ENCODE data around the gene ST6GALNAC3.

ST6GALNAC3 gene

DNA sequence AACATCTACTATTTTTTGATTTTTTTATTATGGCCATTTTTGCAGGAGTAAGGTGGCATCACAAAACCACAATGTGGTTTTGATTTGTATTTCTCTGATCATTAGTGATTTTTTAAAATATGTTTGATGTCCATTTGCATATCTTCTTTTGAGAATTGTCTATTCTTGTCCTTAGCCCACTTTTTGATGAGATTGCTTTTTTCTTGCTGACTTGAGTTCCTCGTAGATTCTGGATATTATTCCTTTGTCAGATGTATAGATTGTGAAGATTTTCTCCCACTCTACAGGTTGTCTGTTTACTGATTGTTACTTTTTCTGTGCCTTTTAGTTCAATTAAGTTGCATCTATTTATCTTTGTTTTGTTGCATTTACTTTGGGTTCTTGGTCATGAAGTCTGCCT is 375.7 kb downstream of the ST6GALNAC3 start:
- H3K36me3 ChIP-seq: no peaks in the 10 kb centered on the region
- TF ChIP-seq, protein P1, sequence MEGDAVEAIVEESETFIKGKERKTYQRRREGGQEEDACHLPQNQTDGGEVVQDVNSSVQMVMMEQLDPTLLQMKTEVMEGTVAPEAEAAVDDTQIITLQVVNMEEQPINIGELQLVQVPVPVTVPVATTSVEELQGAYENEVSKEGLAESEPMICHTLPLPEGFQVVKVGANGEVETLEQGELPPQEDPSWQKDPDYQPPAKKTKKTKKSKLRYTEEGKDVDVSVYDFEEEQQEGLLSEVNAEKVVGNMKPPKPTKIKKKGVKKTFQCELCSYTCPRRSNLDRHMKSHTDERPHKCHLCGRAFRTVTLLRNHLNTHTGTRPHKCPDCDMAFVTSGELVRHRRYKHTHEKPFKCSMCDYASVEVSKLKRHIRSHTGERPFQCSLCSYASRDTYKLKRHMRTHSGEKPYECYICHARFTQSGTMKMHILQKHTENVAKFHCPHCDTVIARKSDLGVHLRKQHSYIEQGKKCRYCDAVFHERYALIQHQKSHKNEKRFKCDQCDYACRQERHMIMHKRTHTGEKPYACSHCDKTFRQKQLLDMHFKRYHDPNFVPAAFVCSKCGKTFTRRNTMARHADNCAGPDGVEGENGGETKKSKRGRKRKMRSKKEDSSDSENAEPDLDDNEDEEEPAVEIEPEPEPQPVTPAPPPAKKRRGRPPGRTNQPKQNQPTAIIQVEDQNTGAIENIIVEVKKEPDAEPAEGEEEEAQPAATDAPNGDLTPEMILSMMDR (IDR thresholded peaks at IDR 0.05): no peak
- H3K4me3 ChIP-seq (ENCODE audit: low read depth in 1 of 2, low read length in 1 of 2): no peak overlapping the region
- H3K27me3 ChIP-seq: no peaks in the 10 kb centered on the region
- H3K27ac ChIP-seq: no peak overlapping the region
- no peaks in the 10 kb centered on the region for H3K4me1 ChIP-seq (ENCODE audit: control insufficient read depth in 1 of 2, insufficient read depth in 1 of 2, low read depth in 1 of 2, low read length in 1 of 2)
- peaks cover 4% of the 10 kb centered on the region for H3K9me3 ChIP-seq

DNA sequence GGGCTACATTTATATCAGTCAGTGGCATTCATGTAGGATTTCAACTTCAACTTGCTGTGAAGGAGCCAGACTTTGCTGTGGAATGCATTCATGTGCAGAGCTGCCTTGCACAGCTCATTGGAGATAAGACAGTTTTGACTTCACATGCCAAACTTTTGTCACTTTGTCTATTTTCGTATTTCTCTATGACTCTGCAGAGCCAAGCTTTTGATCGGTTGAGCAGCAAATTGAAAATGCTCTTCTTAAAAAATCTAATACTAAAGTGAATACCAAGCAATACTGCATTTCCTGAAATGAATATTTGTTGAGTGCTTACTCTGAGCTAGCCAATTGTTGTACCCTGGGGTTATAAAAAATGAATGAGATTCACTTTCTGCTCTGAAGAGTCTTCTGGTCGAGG is 388.7 kb downstream of the ST6GALNAC3 start:
- Histone ChIP-seq H3K9me3 (no peaks in the 10 kb centered on the region), H3K27ac (no peak overlapping the region), H3K27me3 (no peaks in the 10 kb centered on the region), H3K36me3 (no peaks in the 10 kb centered on the region), H3K4me3 (ENCODE audit: low read depth in 1 of 2, low read length in 1 of 2) (no peak overlapping the region), H3K4me1 (ENCODE audit: control insufficient read depth in 1 of 2, insufficient read depth in 1 of 2, low read depth in 1 of 2, low read length in 1 of 2) (no peaks in the 10 kb centered on the region)
- TF ChIP-seq, protein P1 (IDR thresholded peaks at IDR 0.05): no peak

DNA sequence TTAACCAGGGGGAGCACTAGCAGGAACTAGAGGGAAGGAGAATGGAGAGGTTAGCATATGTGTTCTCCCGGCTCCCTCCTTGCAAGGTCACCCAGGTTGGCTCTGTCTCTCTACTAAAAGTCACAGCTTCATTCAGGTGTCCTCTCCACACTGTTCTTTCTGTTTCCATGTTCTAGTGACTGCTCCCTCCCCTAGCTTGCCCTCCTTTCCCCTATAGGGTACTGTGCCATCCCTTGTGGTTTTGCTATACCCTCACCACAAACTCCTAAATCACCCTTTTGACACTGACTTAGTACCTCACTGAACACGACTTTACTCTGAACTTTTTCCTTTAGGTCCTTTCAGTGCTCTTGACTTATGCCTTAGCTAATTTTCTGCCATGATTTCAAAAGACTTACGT is 389.3 kb downstream of the ST6GALNAC3 start:
- TF ChIP-seq, protein P1 (IDR thresholded peaks at IDR 0.05): no peak
- no peaks in the 10 kb centered on the region for H3K9me3 ChIP-seq
- H3K27ac ChIP-seq: no peak overlapping the region
- H3K4me3 ChIP-seq (ENCODE audit: low read depth in 1 of 2, low read length in 1 of 2): no peak overlapping the region
- H3K36me3 ChIP-seq: no peaks in the 10 kb centered on the region
- no peaks in the 10 kb centered on the region for H3K27me3 ChIP-seq
- H3K4me1 ChIP-seq (ENCODE audit: control insufficient read depth in 1 of 2, insufficient read depth in 1 of 2, low read depth in 1 of 2, low read length in 1 of 2): no peaks in the 10 kb centered on the region

DNA sequence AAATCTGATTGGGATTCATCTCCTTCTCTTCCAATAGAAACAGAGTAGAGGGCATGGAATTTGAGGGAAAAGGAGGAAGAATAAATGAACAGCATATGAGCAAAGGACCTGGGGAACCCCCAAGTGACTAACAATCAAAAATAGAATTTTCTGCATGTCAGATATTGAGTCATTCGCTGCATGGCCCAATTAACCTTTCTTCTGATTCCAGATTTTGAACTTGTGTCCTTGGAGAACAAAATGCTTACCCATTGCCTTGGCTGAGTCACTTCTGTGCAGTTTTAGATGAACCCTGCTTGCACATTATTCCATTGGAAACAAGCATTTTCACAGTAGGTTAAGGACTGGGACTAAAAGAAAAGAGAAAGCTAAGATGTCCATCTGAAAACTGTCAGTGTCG is 390.5 kb downstream of the ST6GALNAC3 start:
- Histone ChIP-seq H3K4me3 (ENCODE audit: low read depth in 1 of 2, low read length in 1 of 2) (no peak overlapping the region), H3K27me3 (no peaks in the 10 kb centered on the region), H3K27ac (no peak overlapping the region), H3K36me3 (no peaks in the 10 kb centered on the region), H3K9me3 (no peaks in the 10 kb centered on the region), H3K4me1 (ENCODE audit: control insufficient read depth in 1 of 2, insufficient read depth in 1 of 2, low read depth in 1 of 2, low read length in 1 of 2) (no peaks in the 10 kb centered on the region)
- TF ChIP-seq, protein P1 (IDR thresholded peaks at IDR 0.05): no peak

DNA sequence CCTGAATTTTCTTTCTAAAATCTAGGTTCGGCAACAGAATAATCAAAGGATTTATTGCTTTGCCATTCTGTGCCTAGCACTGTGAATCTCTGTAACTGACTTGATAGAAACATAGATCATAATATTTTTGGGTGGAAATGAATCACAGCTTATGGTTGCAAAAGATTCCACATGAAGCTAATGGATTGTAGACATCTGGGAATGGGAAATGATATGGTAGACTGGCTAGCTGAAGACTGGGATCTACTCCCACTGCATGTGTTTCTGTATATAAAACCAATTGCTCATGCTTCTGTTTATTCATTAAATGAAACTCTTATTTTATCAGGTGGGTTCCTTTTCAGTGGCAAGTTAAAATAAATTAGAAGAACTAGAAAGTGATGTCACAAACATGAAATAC is 395.6 kb downstream of the ST6GALNAC3 start:
- no peaks in the 10 kb centered on the region for H3K27me3 ChIP-seq
- no peak overlapping the region for H3K27ac ChIP-seq
- no peaks in the 10 kb centered on the region for H3K36me3 ChIP-seq
- H3K4me1 ChIP-seq (ENCODE audit: control insufficient read depth in 1 of 2, insufficient read depth in 1 of 2, low read depth in 1 of 2, low read length in 1 of 2): no peaks in the 10 kb centered on the region
- TF ChIP-seq, protein P1 (IDR thresholded peaks at IDR 0.05): no peak
- H3K9me3 ChIP-seq: no peaks in the 10 kb centered on the region
- H3K4me3 ChIP-seq (ENCODE audit: low read depth in 1 of 2, low read length in 1 of 2): no peak overlapping the region

DNA sequence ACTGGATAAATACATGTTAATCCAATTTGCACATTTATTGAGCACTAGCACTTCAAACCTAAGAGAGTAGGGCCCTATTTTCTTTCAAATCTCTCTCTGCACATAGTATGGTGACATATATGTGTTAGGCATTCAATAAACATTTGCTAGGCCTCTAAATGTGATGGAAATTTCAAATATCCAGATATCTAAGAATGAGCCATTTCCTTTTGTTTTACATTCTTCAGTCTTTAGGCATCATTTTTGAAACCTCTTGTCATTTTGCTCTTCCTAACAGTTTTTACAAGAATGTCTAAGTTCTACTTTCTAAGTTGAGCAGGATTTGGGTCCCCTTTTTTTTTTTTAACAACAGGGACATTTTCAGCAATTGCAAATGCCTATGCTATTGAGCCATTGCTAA is 397.0 kb downstream of the ST6GALNAC3 start:
- TF ChIP-seq, protein P1 (IDR thresholded peaks at IDR 0.05): no peak
- no peaks in the 10 kb centered on the region for H3K9me3 ChIP-seq
- H3K4me1 ChIP-seq (ENCODE audit: control insufficient read depth in 1 of 2, insufficient read depth in 1 of 2, low read depth in 1 of 2, low read length in 1 of 2): no peaks in the 10 kb centered on the region
- H3K4me3 ChIP-seq (ENCODE audit: low read depth in 1 of 2, low read length in 1 of 2): no peak overlapping the region
- no peaks in the 10 kb centered on the region for H3K27me3 ChIP-seq
- H3K27ac ChIP-seq: no peak overlapping the region
- H3K36me3 ChIP-seq: no peaks in the 10 kb centered on the region
